ENCODE measurements around the gene CHKA.

GRCh38 chr11:68067991-68068390 is 53.2 kb downstream of the CHKA start:
- TF ChIP-seq CTCF (IDR thresholded peaks at IDR 0.05), result no peak
- TF ChIP-seq POLR2A (IDR thresholded peaks at IDR 0.05), result no peak

Data from thyroid gland (tissue), 4 donors.